H1 (cell line): Measurements from ENCODE around the gene GCAT. TPM values are rescaled to one million over a fixed set of nuclear protein-coding genes. Genes with fewer than 3 reads are reported as not detected.

Experiments used
- EGR1 ChIP-seq: IDR thresholded peaks from 2 replicates; pipeline ENCODE4 v1.6.1; 2011; ENCODE audit warnings: low read depth, low read length, borderline replicate concordance
- HDAC2 ChIP-seq, 2 experiments: fragments of 300-600 bp in 1 of 2; sonication (generic) in 1 of 2; IDR thresholded peaks; 2 replicates each; pipeline ENCODE4 v1.6.1; 2011 to 2012; ENCODE audit warnings: low read depth in 2 of 2, low read length in 2 of 2, mild to moderate bottlenecking in 2 of 2, moderate library complexity in 2 of 2, borderline replicate concordance in 1 of 2, inconsistent platforms in 1 of 2
- JUND ChIP-seq: IDR thresholded peaks from 2 replicates; pipeline ENCODE4 v1.6.1; 2011; ENCODE audit warnings: mild to moderate bottlenecking, improper control_type of control experiment, low read length
- RBBP5 ChIP-seq: IDR thresholded peaks from 2 replicates; pipeline ENCODE4 v1.7.1; 2012; ENCODE audit warnings: low read depth, mild to moderate bottlenecking, inconsistent platforms, low read length, moderate library complexity, borderline replicate concordance
- SIN3A ChIP-seq, 2 experiments: IDR thresholded peaks in 1 of 2; conservative IDR thresholded peaks in 1 of 2; 2 replicates each; pipeline ENCODE4 v1.6.1; 2011 to 2012; ENCODE audit warnings: low read length in 2 of 2, improper control_type of control experiment in 1 of 2, low read depth in 1 of 2, mild to moderate bottlenecking in 1 of 2
- SRF ChIP-seq: IDR thresholded peaks from 2 replicates; pipeline ENCODE4 v1.6.1; 2011; ENCODE audit warnings: mild to moderate bottlenecking, low read depth, low read length, moderate library complexity
- polyA plus RNA-seq, 7 experiments: library from polyadenylated mRNA; depleted of rRNA in 3 of 7; stranded (reverse) in 5 of 7; unstranded in 2 of 7; fragments of >200 nt in 5 of 7; fragments of 200-250 nt in 2 of 7; gene quantifications; 1 replicate in 5 of 7; 2 replicates in 1 of 7; 4 replicates in 1 of 7; pipeline versions ENCODE4 v1.2.1 to v1.2.3, GENCODE V29; 2011 to 2013; ENCODE audit warnings: missing spikeins in 2 of 7, mixed read lengths in 2 of 7
- total RNA-seq: library from RNA; stranded (reverse); fragmentation: NEBNext Ultra II Directional; extraction: Animal tissue kit (Norgen Biotek cat#: 25700); gene quantifications from 2 replicates; pipeline ENCODE4 v1.2.1, GENCODE V29; 2021
- TF ChIP-seq, protein P1 (sequence below), 3 experiments: IDR thresholded peaks; 1 replicate in 2 of 3; 2 replicates in 1 of 3; pipeline versions ENCODE4 v1.5.1 to v1.6.1; 2011; ENCODE audit warnings: low read length in 3 of 3, mild to moderate bottlenecking in 3 of 3, inconsistent platforms in 2 of 3, low read depth in 1 of 3, moderate library complexity in 1 of 3; ENCODE audit not compliant: insufficient read depth in 1 of 3; ENCODE audit errors: control extremely low read depth in 1 of 3
- TF ChIP-seq, protein P2 (sequence below): IDR thresholded peaks from 2 replicates; pipeline ENCODE4 v1.6.1; 2012; ENCODE audit warnings: inconsistent platforms

Gene GCAT
- total and polyA plus RNA-seq, 2 of the 8 experiments (the other 6 are each of a cell fraction or from before 2014, with no cell fraction given), result 24.3 to 47.5 TPM

DNA sequence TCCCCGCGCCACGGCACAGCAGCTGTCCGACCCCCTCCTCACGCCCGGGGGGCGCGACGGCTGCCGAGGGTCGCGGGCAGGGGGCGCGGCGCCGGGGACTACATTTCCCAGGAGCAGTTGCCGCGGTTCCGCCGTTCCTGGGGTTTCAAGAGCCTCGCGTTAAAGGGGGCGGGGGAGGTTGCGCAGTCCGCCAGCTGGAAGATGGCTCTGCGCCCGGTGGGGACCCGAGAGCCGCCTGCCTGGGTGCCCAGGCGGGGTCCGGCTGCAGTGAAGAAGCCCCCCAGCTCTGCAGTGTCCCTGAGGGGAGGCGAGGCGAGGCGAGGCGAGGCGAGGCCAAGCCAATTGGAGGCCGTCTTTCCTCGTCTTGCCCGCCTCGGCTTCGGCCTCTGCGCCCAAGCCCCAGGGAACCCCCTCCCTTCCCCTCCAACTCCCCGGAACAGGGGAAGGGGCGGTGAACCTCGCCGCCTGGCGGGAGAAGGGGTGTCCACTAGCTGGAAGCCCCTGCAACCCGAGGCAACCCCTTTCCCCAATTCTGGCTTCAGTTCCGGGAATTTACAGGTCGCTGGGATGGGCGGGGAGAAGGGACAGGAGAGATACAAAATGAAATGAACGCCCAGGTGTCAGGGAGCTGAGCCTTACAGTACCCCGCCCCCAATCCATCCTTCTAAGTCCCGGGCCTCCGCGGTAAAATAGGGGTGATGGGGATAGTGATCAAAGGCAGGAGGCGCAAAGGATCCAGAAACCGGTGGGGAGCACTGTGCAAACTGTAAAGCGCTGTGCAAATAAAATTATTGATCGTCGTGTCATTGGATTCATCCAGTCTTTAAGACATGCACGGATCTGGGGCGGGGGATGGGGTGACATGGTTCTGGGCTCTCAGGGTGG, 5.2 kb upstream of the GCAT start (continued):
- TF ChIP-seq, protein P1, sequence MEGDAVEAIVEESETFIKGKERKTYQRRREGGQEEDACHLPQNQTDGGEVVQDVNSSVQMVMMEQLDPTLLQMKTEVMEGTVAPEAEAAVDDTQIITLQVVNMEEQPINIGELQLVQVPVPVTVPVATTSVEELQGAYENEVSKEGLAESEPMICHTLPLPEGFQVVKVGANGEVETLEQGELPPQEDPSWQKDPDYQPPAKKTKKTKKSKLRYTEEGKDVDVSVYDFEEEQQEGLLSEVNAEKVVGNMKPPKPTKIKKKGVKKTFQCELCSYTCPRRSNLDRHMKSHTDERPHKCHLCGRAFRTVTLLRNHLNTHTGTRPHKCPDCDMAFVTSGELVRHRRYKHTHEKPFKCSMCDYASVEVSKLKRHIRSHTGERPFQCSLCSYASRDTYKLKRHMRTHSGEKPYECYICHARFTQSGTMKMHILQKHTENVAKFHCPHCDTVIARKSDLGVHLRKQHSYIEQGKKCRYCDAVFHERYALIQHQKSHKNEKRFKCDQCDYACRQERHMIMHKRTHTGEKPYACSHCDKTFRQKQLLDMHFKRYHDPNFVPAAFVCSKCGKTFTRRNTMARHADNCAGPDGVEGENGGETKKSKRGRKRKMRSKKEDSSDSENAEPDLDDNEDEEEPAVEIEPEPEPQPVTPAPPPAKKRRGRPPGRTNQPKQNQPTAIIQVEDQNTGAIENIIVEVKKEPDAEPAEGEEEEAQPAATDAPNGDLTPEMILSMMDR (IDR thresholded peaks at IDR 0.05; ENCODE audit: control extremely low read depth in 1 of 3, insufficient read depth in 1 of 3, low read depth in 1 of 3, low read length in 3 of 3), result peak in 1 of 3 experiments; percentile 1; a peak in 1 of 4 replicates
- TF ChIP-seq EGR1, result 0 out of 2 replicates have a peak, but pooled peaks have one; percentile 1
- TF ChIP-seq, protein P2, sequence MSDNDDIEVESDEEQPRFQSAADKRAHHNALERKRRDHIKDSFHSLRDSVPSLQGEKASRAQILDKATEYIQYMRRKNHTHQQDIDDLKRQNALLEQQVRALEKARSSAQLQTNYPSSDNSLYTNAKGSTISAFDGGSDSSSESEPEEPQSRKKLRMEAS, result peak; percentile 50; the same call in 1 of the 2 replicates
- no peak; the same call in 1 of the 2 replicates for TF ChIP-seq RBBP5
- TF ChIP-seq JUND, result no peak
- TF ChIP-seq SRF, result no peak
- TF ChIP-seq HDAC2 (IDR thresholded peaks at IDR 0.05; ENCODE audit: borderline replicate concordance in 1 of 2, low read depth in 2 of 2, low read length in 2 of 2), result peak in 1 of 2 experiments; percentile 5; a peak in 1 of 4 replicates
- TF ChIP-seq SIN3A (conservative IDR thresholded peaks at IDR 0.05 in 1 of 2, IDR thresholded peaks at IDR 0.05 in 1 of 2; ENCODE audit: low read depth in 1 of 2, low read length in 2 of 2), result peak in 1 of 2 experiments; percentile 32; a peak in 2 of 4 replicates
